D721Med (cell line): ENCODE measurements around the gene DSTN.

Experiments used
- DNase-seq: peaks from one replicate; pipeline ENCODE4 v3.0.0; 2011; ENCODE audit warnings: low spot score; ENCODE audit not compliant: insufficient read length
- FAIRE-seq: peaks from 2 replicates; lab custom pipeline; 2011; peaks lifted over from hg19 to GRCh38; lab: Jason Lieb, UNC
- TF ChIP-seq, protein P1 (sequence below): IDR thresholded peaks from 2 replicates; pipeline ENCODE4 v1.5.1; 2012; ENCODE audit warnings: mild to moderate bottlenecking, control low read depth; ENCODE audit not compliant: insufficient read depth; ENCODE audit errors: missing control alignments

The DSTN gene

DNA sequence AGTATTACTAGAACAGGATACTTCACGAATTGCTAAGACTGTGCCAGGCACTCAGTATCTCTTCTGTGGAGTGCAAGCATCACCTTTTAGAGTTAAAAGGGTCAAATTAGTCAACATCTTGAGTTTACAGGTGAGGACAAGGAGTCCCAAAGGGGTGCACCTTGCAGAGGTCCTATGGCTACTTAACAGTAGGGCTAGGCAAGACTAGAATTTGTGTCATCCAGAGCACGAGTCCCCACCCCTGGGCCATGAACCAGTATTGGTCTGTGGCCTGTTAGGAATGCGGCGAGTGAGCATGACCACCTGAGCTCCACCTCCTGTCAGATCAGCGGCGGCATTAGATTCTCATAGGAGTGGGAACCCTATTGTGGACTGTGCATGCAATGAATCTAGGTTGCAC, 10.5 kb upstream of the DSTN start:
- FAIRE-seq, result no peak
- no peak for DNase-seq
- TF ChIP-seq, protein P1, sequence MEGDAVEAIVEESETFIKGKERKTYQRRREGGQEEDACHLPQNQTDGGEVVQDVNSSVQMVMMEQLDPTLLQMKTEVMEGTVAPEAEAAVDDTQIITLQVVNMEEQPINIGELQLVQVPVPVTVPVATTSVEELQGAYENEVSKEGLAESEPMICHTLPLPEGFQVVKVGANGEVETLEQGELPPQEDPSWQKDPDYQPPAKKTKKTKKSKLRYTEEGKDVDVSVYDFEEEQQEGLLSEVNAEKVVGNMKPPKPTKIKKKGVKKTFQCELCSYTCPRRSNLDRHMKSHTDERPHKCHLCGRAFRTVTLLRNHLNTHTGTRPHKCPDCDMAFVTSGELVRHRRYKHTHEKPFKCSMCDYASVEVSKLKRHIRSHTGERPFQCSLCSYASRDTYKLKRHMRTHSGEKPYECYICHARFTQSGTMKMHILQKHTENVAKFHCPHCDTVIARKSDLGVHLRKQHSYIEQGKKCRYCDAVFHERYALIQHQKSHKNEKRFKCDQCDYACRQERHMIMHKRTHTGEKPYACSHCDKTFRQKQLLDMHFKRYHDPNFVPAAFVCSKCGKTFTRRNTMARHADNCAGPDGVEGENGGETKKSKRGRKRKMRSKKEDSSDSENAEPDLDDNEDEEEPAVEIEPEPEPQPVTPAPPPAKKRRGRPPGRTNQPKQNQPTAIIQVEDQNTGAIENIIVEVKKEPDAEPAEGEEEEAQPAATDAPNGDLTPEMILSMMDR, result no peak

DNA sequence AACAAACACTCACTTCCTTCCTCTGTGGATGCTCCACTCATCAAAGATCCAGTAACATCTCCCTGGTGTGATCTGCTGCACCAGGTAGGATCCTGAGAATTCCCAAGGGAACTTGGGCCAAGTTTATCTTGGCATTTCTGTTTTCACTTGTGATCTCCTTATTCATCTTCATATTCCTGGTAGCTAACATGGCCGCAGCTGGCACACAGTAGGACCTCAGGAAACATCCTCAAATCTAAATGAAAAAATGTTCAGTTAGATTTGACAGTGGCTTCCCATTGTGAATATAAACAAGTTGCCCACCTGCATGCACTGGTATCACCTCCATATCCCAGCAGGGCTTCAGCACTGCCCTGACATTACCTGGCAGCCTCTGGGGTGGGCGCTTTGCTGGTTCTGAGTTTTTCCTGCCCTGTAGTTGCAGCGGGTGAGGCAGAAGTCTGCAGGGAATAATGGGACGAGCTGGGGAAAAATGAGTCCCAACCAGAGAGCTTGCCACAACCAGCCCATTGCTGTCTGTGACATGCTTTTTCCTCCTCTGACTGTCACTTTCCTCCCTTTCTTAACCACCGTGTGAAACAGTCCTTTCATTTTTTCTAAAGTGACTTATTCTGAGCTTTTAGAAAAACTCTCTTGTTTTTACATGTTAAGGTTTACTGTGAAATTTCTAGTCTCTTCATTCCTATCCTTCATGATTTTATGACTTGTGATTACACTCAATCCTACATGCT, 9.4 kb upstream of the DSTN start:
- DNase-seq (no peak), FAIRE-seq (no peak)
- TF ChIP-seq, protein P1, result no peak

DNA sequence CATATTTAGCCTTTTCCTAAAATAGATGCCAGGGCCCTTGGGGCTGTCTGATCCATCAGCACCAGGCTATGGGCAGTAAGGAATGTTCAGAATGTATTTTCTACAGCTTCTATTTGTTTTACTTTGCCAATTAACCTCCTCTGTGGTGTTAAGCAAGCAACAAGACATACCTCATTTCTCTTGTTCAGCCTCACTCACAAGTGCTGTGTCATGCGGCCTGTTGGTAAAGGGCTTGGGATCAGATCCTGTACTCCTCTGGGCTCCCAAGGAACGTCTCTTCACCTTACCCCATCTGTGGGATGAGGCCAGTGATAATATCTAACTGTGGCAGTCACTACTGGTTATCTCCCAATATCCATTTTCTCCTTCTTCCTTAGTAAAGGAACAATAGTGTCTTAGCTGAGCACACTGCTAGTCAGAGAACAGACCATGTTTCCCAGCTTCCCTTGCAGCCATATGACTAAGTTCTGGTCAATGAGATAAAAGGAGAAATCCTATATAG, 7.0 kb upstream of the DSTN start:
- no peak for FAIRE-seq

DNA sequence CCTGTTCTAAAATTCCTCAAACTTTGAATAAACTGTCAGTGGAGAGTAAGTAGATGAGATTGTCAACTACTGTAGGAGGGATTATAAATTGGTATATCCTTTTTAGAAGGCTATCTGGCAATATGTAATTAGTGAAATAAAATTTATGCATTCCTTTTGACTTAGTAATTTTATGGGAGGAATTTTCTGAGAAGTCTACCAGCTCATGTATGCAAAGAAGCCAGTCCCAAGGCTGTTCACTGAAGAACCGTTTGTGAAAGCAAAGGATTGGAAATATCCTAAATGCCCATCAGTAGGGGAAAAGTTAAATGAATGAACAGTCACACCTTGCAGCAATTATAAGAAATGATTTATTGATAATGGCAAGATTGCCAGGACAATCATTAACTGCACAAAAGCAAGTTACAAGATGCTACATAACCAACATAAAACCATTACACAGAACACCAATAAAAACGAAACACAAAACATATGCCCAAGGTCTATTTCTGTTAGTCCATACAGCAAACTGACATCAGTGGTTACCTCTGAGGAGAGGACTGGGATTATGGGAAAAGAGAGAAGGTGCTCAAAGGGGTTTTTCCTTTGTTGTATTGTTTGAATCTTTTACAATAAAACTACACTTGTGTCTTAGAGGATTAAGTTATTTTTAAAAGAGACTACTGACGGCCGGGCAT, 4.6 kb upstream of the DSTN start:
- no peak for FAIRE-seq
- TF ChIP-seq, protein P1, result no peak
- DNase-seq, result no peak

More for the DNA sequence above, 7.0 kb upstream of the DSTN start:
- DNase-seq, result no peak
- TF ChIP-seq, protein P1, result no peak

DNA sequence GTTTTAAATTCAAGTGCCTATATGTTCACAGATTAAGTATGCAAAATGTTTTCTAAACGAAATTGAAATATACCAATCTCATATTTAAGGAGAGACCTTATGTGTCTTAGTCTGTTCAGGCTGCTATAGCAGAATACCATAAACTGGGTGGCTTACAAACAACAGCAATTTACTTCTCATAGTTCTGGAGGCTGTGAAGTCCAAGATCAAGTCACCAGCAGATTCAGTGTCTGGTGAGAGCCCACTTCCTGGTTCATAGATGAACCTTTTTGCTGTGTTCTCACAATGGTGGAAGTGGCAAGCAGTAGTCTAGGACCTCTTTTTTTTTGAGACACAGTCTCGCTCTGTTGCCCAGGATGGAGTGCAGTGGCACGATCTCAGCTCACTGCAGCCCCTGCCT, 3.5 kb upstream of the DSTN start:
- FAIRE-seq (no peak), DNase-seq (no peak)
- TF ChIP-seq, protein P1, result no peak

DNA sequence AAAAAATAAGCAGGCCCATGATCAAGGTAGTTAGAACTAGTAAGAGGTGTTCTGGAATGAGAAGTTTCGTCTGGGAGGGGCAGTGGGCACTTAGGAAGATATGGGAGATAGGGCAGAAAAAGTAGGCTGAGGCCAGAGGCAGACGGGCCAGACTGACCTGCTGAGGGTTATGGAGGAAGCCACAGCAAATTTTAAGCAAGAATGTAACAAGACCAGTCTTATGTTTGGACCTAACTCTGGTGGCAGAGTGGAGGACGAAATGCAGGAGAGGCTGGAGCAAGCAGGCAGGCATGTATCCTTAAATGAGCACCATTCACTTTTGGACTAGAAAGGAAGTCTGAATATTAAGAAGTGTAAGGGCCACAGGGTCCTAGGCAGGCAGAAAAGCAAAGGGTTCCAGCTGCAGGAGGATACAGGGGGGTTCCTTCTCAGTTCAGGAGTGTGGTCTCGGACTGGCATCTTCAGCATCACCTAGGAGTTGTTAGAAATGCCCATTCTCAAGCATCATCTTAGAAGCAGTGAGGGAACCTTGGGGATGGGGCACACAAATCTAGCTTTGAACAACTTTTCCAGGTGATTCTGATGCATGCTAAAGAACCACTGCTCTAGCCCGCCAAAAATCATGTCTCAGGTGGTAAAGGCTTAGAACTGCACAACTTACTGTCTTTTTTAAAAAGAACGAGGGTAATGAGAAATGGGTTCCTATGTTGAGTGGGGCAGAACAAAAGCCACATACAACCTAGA, 1.7 kb upstream of the DSTN start:
- FAIRE-seq, result no peak
- TF ChIP-seq, protein P1, result no peak

More for the DNA sequence above, 1.7 kb upstream of the DSTN start:
- no peak for DNase-seq
